HT1080 (cell line): ENCODE results near the gene BORCS5. TPM values are rescaled to one million over a fixed set of nuclear protein-coding genes. Genes with fewer than 3 reads are reported as not detected.
A peak's percentile ranks its signal among the peaks of the same experiment; 100 is the strongest.

Source experiments
- DNase-seq: peaks from one replicate; pipeline ENCODE4 v3.0.0-alpha.2; 2015; ENCODE audit warnings: low read depth
- total RNA-seq: library from RNA; depleted of rRNA; stranded (reverse); fragments of >200 nt; shearing (Covaris generic); gene quantifications from 2 replicates; pipeline ENCODE4 v1.2.3, GENCODE V29; 2014

BORCS5 gene
- total RNA-seq, 1 experiment from 2014 or later = 12.1 TPM

GRCh38 chr12:12427568-12427967 lies 70.7 kb downstream of the BORCS5 start:
- no peak for DNase-seq

GRCh38 chr12:12428047-12428446 lies 71.2 kb downstream of the BORCS5 start:
- no peak for DNase-seq

GRCh38 chr12:12428961-12429657 lies 72.2 kb downstream of the BORCS5 start:
- DNase-seq = peak; percentile 55

GRCh38 chr12:12432364-12432763 lies 75.5 kb downstream of the BORCS5 start:
- DNase-seq = no peak

GRCh38 chr12:12433203-12433731 lies 76.4 kb downstream of the BORCS5 start:
- DNase-seq = no peak

GRCh38 chr12:12436831-12437345 lies 80.0 kb downstream of the BORCS5 start:
- no peak for DNase-seq

GRCh38 chr12:12439636-12440035 lies 82.8 kb downstream of the BORCS5 start:
- DNase-seq = peak; percentile 54

- DNase-seq = no peak
These were observed 84.0 kb downstream of the BORCS5 start for GRCh38 chr12:12440784-12441428.

GRCh38 chr12:12441429-12441807 lies 84.5 kb downstream of the BORCS5 start:
- no peak for DNase-seq

- DNase-seq = peak; percentile 35
These were observed 85.1 kb downstream of the BORCS5 start for GRCh38 chr12:12441843-12442461.

- peak; percentile 71 for DNase-seq
These were observed 85.7 kb downstream of the BORCS5 start for GRCh38 chr12:12442548-12443071.

- DNase-seq = no peak
These were observed 86.6 kb downstream of the BORCS5 start for GRCh38 chr12:12443431-12443878.

- DNase-seq = no peak
These were observed 88.4 kb downstream of the BORCS5 start for GRCh38 chr12:12445165-12445881.

GRCh38 chr12:12445882-12446181 lies 89.0 kb downstream of the BORCS5 start:
- no peak for DNase-seq

GRCh38 chr12:12446786-12447185 lies 89.9 kb downstream of the BORCS5 start:
- DNase-seq = no peak

- DNase-seq = no peak
These were observed 90.4 kb downstream of the BORCS5 start for GRCh38 chr12:12447236-12447635.

- DNase-seq = no peak
These were observed 91.0 kb downstream of the BORCS5 start for GRCh38 chr12:12447837-12448236.

GRCh38 chr12:12449533-12450025 lies 92.7 kb downstream of the BORCS5 start:
- no peak for DNase-seq

- DNase-seq = no peak
These were observed 93.2 kb downstream of the BORCS5 start for GRCh38 chr12:12450043-12450471.

- DNase-seq = no peak
These were observed 94.2 kb downstream of the BORCS5 start for GRCh38 chr12:12451098-12451497.

- DNase-seq = no peak
These were observed 95.5 kb downstream of the BORCS5 start for GRCh38 chr12:12452326-12452902.
